Prostate gland (tissue), 2 donors: ENCODE data around the gene SLC6A11. TPM values are rescaled to one million over a fixed set of nuclear protein-coding genes. Genes with fewer than 3 reads are reported as not detected.

Source experiments
- DNase-seq: peaks from one replicate; pipeline ENCODE4 v3.0.0-alpha.2; 2019; ENCODE audit warnings: low spot score
- H3K27ac ChIP-seq, 2 donors: fragments of 200-600 bp; sonication (generic); 2 replicates each; pipeline ENCODE4 v1.5.1; 2017 to 2019
- H3K27me3 ChIP-seq: fragments of 200-600 bp; sonication (generic); replicated peaks from 2 replicates; pipeline ENCODE4 v1.5.1; 2019; ENCODE audit not compliant: insufficient read depth
- H3K36me3 ChIP-seq, 2 donors: fragments of 200-600 bp; sonication (generic); 1 replicate in 1 of 2; 2 replicates in 1 of 2; pipeline versions ENCODE4 v1.5.1 to v1.8.1; 2017 to 2019
- H3K4me1 ChIP-seq: fragments of 200-600 bp; sonication (generic); replicated peaks from 2 replicates; pipeline ENCODE4 v1.5.1; 2019
- H3K4me3 ChIP-seq, 2 donors: fragments of 200-600 bp; sonication (generic); 2 replicates each; pipeline ENCODE4 v1.5.1; 2017 to 2019
- H3K9me3 ChIP-seq: fragments of 200-600 bp; sonication (generic); 2 replicates; pipeline ENCODE4 v1.5.1; 2017
- CTCF ChIP-seq, 4 experiments: fragments of 200-600 bp in 2 of 4; fragments of 450-650 bp in 2 of 4; sonication (generic) in 2 of 4; IDR thresholded peaks; 1 replicate in 3 of 4; 2 replicates in 1 of 4; pipeline ENCODE4 v1.5.1; 2016 to 2019; ENCODE audit warnings: antibody characterized with exemption in 4 of 4, mild to moderate bottlenecking in 2 of 4, moderate library complexity in 2 of 4
- POLR2A ChIP-seq: fragments of 450-650 bp; IDR thresholded peaks from one replicate; pipeline ENCODE4 v1.6.1; 2016; ENCODE audit warnings: antibody characterized with exemption, mild to moderate bottlenecking
- POLR2AphosphoS5 ChIP-seq: sonication (generic); formaldehyde crosslinking; IDR thresholded peaks from one replicate; pipeline ENCODE4 v1.6.1; 2017; ENCODE audit warnings: antibody characterized with exemption
- whole genome bisulfite sequencing: methylation state at CpG from one replicate; pipeline ENCODE4 v1.1.5; 2018; 5-methylcytosine and 5-hydroxymethylcytosine counted together
- intact Hi-C: fragments of 100-400 bp; cut with DNase I; formaldehyde crosslinking; loops from one replicate; pipeline ENCODE4 v1.14.2; 2022
- total RNA-seq, 2 donors: library from RNA; depleted of rRNA; stranded (reverse); fragments of >200 nt; gene quantifications; one replicate each; pipeline ENCODE4 v1.1.0, GENCODE V29; 2016

Gene SLC6A11
- total RNA-seq, 2 donors from 2014 or later: 3.6 to 6.9 TPM

- intact Hi-C loops: no loop called here
- Histone ChIP-seq H3K27ac (no peak overlapping the region), H3K4me1 (no peaks in the 10 kb centered on the region), H3K27me3 (no peaks in the 10 kb centered on the region), H3K36me3 (no peaks in the 10 kb centered on the region), H3K9me3 (no peaks in the 10 kb centered on the region), H3K4me3 (no peak overlapping the region)
- no peak for TF ChIP-seq POLR2AphosphoS5
- TF ChIP-seq POLR2A: no peak
- DNase-seq: no peak
- 96% methylated on average over 1 of the region's 1 CpG for WGBS
These were observed 25.3 kb upstream of the SLC6A11 start for GRCh38 chr3:10790713-10791112.

DNA sequence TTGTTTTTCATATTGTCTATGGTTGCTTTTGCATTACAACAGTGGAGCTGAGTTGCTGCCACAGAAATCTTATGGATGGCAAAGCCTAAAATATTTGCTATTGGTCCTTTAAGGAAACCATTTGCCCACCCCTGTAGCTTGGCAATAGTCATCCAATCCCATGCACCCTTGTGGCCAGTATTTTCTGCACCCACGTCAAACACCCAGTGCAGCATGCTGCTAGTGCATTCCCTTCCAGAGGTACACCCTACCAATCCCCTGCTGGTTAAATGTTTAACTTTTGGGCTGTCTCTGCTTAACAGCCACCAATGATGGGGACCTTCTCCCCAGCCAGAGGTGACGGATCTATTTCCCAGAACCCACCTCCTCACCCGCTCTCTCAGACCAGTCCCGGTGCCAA, 23.8 kb upstream of the SLC6A11 start:
- Histone ChIP-seq H3K36me3 (no peaks in the 10 kb centered on the region), H3K27ac (no peak overlapping the region), H3K9me3 (no peaks in the 10 kb centered on the region), H3K27me3 (no peaks in the 10 kb centered on the region), H3K4me3 (no peak overlapping the region), H3K4me1 (no peaks in the 10 kb centered on the region)
- WGBS: 80% methylated on average over 4 of the region's 4 CpGs
- intact Hi-C loops: no loop called here
- DNase-seq: no peak
- no peak for TF ChIP-seq POLR2A

DNA sequence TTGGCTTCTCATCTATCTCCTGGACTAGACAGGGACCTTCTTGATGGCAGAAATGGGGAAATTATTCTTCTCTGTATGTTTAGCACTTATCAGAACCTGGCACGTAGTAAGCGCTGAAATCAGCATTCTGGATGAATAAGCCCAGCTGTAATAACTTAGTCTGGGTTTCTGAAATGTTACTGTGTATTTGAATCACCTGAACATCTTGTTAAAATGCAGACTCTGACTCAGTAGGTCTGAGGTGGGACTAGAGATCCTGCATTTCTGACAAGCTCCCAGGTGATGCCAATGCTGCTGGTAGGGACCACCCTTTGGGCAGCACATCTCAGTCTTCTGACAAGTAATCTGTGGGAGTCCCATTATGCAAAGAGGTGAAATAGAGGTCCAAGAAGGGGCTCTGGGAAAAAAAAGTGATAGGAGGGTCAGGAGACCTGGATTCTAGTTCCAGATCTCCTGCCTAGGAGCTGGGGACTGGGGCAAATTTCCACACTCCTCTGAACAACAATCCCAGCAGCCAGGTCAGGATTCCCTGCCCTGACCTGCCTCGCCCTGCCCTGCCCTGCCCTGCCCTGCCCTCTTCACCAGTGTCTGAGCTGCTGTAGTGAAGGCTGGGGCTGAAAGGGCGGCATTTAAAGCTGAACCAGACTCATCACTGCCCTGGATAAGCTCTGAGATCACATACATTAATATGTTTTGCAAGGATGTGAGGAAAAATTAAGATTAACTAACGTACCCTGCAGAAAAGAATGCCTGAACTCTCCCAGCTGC, 17.2 kb upstream of the SLC6A11 start:
- Histone ChIP-seq H3K4me3 (no peak overlapping the region), H3K27ac (no peak overlapping the region), H3K27me3 (no peaks in the 10 kb centered on the region), H3K36me3 (no peaks in the 10 kb centered on the region), H3K4me1 (no peaks in the 10 kb centered on the region), H3K9me3 (no peaks in the 10 kb centered on the region)
- DNase-seq: no peak
- TF ChIP-seq CTCF (IDR thresholded peaks at IDR 0.05) (no peak), POLR2AphosphoS5 (no peak), POLR2A (no peak)
- 51% methylated on average over 5 of the region's 5 CpGs for WGBS
- intact Hi-C loops: no loop called here

- H3K27ac ChIP-seq: no peak overlapping the region
- H3K27me3 ChIP-seq: no peaks in the 10 kb centered on the region
- TF ChIP-seq POLR2AphosphoS5 (no peak), POLR2A (no peak), CTCF (IDR thresholded peaks at IDR 0.05) (no peak)
- WGBS: 31% methylated on average over 2 of the region's 2 CpGs
- H3K36me3 ChIP-seq: no peaks in the 10 kb centered on the region
- H3K9me3 ChIP-seq: no peaks in the 10 kb centered on the region
- H3K4me1 ChIP-seq: no peaks in the 10 kb centered on the region
- no peak overlapping the region for H3K4me3 ChIP-seq
- DNase-seq: no peak
- intact Hi-C loops: no loop called here
These were observed 11.8 kb upstream of the SLC6A11 start for GRCh38 chr3:10804183-10804648.

DNA sequence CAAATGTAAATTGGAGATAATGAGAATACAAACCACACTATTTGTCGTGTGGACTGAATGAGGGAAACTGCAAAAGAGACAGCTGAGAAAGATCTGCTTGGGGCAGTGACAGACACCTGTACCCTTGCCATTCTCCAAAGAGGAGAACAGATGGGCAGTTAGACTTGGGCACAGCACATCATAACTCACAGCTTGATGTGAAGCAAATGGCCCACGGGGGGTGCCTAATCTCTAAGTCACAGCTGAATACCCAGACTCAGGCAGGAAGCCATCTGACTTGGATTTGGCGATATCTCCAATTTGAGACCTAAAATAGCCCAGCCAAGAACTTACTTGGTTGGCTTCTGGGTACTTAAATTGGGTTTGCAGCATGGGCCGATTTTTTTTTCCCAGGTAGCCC, 10.0 kb upstream of the SLC6A11 start:
- Histone ChIP-seq H3K27ac (no peak overlapping the region), H3K36me3 (no peaks in the 10 kb centered on the region), H3K27me3 (no peaks in the 10 kb centered on the region), H3K4me1 (no peaks in the 10 kb centered on the region), H3K4me3 (no peak overlapping the region), H3K9me3 (no peaks in the 10 kb centered on the region)
- 75% methylated on average over 4 of the region's 4 CpGs for WGBS
- no peak for DNase-seq
- no peak for TF ChIP-seq POLR2AphosphoS5
- no peak for TF ChIP-seq CTCF (IDR thresholded peaks at IDR 0.05)
- intact Hi-C loops: no loop called here

GRCh38 chr3:10808130-10808735, 7.8 kb upstream of the SLC6A11 start:
- Histone ChIP-seq H3K27me3 (no peaks in the 10 kb centered on the region), H3K9me3 (no peaks in the 10 kb centered on the region), H3K4me3 (no peak overlapping the region), H3K27ac (no peak overlapping the region), H3K4me1 (no peaks in the 10 kb centered on the region), H3K36me3 (no peaks in the 10 kb centered on the region)
- no peak for DNase-seq
- intact Hi-C loops: no loop called here
- WGBS: 71% methylated on average over 1 of the region's 1 CpG
- TF ChIP-seq POLR2A (no peak), POLR2AphosphoS5 (no peak), CTCF (IDR thresholded peaks at IDR 0.05) (no peak)
